ENCODE data around the gene BCAP31.
"Not testable (repeated sequence)": the region's sequence is repeated elsewhere in the genome, so short reads cannot be mapped to it uniquely, and the experiment has no call there.

The BCAP31 gene

DNA sequence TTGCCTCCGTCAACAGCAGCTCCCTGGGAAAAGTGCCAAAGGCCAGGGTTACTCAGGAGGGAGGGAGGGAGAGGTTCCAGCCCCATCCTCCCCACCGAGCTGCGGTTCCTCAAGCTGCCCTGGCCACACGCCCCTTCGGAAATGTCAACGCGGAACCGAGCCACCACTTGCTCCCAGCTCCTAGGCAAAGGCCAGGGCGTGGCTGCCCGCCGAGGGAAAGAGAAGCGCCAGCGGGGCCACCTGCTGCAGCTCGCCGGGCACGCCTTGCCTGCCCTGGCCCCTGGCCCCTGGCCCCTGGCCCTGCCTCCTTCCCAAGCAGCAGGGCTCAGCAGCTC lies 21.2 kb downstream of the BCAP31 start:
- TF ChIP-seq, protein P1, sequence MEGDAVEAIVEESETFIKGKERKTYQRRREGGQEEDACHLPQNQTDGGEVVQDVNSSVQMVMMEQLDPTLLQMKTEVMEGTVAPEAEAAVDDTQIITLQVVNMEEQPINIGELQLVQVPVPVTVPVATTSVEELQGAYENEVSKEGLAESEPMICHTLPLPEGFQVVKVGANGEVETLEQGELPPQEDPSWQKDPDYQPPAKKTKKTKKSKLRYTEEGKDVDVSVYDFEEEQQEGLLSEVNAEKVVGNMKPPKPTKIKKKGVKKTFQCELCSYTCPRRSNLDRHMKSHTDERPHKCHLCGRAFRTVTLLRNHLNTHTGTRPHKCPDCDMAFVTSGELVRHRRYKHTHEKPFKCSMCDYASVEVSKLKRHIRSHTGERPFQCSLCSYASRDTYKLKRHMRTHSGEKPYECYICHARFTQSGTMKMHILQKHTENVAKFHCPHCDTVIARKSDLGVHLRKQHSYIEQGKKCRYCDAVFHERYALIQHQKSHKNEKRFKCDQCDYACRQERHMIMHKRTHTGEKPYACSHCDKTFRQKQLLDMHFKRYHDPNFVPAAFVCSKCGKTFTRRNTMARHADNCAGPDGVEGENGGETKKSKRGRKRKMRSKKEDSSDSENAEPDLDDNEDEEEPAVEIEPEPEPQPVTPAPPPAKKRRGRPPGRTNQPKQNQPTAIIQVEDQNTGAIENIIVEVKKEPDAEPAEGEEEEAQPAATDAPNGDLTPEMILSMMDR (IDR thresholded peaks at IDR 0.05; ENCODE audit: low read depth, low read length, missing control alignments): no peak
- no peak overlapping the region for H3K4me3 ChIP-seq (ENCODE audit: low read depth, low read length)
- no peak for DNase-seq (ENCODE audit: low read depth)

DNA sequence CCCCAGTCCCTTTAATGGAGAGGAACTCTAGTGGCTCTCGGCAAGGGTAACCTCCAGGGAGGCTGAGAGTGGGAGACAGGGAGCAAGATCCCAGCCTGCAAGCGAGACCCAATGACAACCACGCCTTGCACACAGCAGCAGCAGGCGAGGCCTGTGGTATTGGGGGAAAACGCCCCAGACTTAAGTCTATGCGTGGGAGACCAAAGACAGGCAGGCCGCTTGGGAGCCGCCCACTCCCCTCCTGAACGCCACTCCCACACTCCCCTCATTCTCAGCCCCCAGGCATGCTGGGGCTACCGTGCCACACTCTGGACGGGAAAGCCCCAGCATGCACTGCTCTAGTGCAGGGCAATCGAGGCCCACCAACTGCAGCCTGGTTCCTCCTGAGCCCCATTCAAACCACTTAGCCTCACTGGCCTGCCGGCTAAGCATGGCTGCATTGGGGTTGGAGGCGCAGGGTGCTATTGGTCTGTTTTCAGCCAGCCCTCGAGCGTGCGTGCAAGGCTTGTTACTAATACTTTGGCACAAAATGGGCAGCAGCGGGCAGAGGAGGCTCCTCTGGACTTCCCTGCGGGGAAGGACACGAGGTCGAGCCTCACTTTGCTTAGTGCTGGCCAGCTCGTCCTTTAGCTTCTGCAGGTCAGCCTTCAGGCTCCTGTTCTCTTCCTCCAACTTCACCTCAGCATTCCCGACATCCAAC lies 21.7 kb downstream of the BCAP31 start:
- TF ChIP-seq, protein P1 (IDR thresholded peaks at IDR 0.05; ENCODE audit: low read depth, low read length, missing control alignments): no peak
- no peak for DNase-seq (ENCODE audit: low read depth)
- no peak overlapping the region for H3K4me3 ChIP-seq (ENCODE audit: low read depth, low read length)

DNA sequence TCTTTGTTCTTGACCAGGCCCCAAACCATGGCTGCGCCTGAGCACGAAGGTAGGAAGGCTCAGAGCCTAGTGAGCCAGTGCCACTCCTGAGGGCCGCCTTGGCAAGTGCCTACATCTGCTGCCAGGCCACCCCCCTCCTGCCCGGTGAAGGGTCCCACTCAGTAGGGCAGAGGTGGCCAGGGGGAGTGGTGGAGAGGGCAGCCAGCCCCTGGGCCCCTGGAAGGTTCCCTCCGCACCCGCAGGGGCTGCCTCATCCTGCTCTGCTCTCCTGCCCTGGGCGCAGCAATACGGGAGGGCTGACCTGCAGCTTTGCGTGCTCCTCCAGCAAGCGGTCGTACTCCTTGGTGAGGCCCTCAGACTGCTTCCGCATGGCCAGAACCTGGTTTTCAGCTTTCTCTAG lies 22.5 kb downstream of the BCAP31 start:
- H3K4me3 ChIP-seq (ENCODE audit: low read depth, low read length): no peak overlapping the region
- no peak for DNase-seq (ENCODE audit: low read depth)
- TF ChIP-seq, protein P1 (IDR thresholded peaks at IDR 0.05; ENCODE audit: low read depth, low read length, missing control alignments): no peak

DNA sequence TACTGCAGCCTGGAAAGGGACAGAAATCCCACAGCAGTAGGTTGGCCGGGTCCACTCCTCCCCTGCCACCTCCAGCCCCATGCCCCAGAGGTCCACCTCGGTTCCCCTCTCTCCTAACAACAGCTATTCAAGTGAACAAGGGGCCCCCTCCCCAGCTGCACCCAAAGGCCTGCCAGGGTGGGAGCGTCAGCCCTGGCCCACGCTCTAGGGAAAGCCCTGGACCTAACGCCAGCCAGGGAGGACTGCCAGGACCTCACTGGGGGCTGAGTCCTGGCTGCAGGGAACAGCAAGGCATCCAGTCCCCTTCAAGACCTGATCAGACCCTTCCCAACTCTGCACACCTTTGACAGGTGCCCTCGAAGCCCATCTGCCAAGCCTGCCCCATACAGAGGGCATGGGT lies 23.2 kb downstream of the BCAP31 start:
- TF ChIP-seq, protein P1 (IDR thresholded peaks at IDR 0.05; ENCODE audit: low read depth, low read length, missing control alignments): no peak
- no peak overlapping the region for H3K4me3 ChIP-seq (ENCODE audit: low read depth, low read length)
- DNase-seq (ENCODE audit: low read depth): no peak

DNA sequence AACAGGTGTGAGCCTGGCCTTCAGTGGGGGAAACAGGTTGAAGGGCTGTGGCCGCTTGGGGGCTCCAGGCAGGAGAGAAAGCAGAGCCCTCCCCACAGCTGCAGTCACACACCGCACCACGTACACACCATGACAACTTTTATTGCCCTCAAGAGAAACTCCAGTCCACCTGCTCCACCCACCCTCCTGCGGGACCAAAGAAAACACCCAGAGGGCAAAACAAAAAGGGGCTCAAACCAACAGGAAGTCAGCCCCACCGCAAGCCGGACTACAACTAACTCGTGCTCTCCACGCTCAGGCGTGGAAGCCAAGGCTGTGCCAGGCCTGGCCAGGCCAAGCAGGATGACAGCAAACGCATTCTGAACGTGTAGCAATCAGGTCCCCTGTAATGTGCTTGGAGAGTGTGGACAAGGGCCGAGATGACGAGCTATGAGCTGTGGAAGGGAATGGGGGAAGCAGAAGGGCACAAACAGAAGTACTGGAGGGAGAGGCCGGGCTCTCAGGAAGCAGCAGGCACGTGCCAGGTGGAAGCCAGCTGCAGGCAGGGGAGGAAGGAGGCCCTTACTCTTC lies 23.7 kb downstream of the BCAP31 start:
- H3K4me3 ChIP-seq (ENCODE audit: low read depth, low read length): no peak overlapping the region
- no peak for DNase-seq (ENCODE audit: low read depth)
- TF ChIP-seq, protein P1 (IDR thresholded peaks at IDR 0.05; ENCODE audit: low read depth, low read length, missing control alignments): no peak

DNA sequence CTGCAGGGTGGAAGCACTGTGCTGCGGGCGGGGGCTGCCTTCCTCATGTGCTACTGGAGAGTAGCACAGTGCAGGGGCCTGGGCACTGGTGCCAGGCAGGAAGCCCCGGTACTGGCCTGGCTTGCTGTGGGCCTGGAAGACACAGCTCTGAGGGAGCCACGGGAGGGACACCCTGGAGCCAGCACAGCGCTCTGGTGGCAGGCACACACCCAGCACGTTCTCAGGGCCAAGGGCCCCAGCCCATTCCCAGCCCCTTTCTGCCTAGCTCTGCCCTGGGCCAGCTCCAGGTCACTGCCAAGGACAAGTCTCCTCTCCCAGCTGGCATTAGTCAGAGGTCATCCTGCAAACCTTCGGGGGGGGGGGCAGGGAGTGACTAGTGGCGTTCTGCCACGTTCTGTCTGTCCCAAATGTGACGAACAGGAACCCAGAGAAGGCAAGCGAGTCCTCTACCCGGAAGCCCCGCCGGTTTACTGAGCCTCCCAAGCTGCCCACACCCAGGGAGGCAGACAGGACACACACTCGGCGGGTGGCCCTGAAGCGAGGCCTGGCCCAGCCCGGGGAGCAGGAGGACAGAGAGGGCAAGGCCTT lies 24.3 kb downstream of the BCAP31 start:
- not testable (repeated sequence) for DNase-seq (ENCODE audit: low read depth); H3K4me3 ChIP-seq (ENCODE audit: low read depth, low read length)

DNA sequence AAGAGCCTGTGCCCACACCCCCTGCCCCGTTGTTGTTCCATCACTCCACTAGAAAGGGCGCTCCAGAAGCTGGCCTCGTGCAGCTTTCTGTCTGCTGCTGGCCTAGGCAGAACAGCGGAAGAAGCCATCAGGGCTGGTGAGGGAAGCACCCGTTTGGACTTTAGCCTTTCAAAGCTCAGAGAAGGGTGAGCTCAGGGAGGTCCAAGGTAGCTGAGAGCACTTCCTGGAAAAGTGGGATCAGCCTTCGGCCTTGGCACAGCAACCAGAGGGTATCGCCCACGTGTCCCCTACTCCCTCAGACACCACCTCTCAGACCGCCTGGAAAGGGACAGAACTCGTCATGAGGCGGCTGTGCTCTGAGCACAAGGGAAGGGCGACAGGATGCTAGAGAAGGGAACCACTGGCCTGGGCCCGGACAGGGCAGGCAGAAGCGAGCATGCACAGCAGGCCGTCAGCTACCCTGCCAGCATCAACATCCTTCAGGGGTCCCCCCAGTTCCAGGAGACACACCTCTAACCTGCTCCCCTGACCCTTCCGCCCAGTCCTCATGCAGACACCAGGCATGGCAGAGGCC lies 24.9 kb downstream of the BCAP31 start:
- not testable (repeated sequence) for H3K4me3 ChIP-seq (ENCODE audit: low read depth, low read length); DNase-seq (ENCODE audit: low read depth)

Measured in GM12864 (cell line).